ENCODE results near the gene STEAP2.

STEAP2 gene

GRCh38 chr7:90172121-90172520, 39.4 kb upstream of the STEAP2 start:
- Histone ChIP-seq H3K4me1 (ENCODE audit: insufficient read depth, low read length, poor library complexity, severe bottlenecking) (no peaks in the 10 kb centered on the region), H3K9me3 (ENCODE audit: insufficient read depth, low read depth, low read length) (peaks cover 6% of the 10 kb centered on the region; the same call in 1 of the 2 replicates), H3K9ac (ENCODE audit: low read depth, low read length, poor library complexity, severe bottlenecking) (no peak overlapping the region), H2AFZ (ENCODE audit: low read length) (no peak overlapping the region), H3K4me3 (ENCODE audit: low read length, poor library complexity, severe bottlenecking) (no peak overlapping the region), H3K9me2 (replicated peaks; ENCODE audit: low read depth, low read length) (no peaks in the 10 kb centered on the region), H4K20me1 (ENCODE audit: insufficient read depth, low read length, poor library complexity, severe bottlenecking) (no peaks in the 10 kb centered on the region), H3F3A (ENCODE audit: low read depth) (no peaks in the 10 kb centered on the region), H3K27me3 (ENCODE audit: insufficient read depth, low read length, poor library complexity, severe bottlenecking) (no peaks in the 10 kb centered on the region), H3K4me2 (ENCODE audit: low read depth, low read length, poor library complexity, severe bottlenecking) (no peak overlapping the region), H3K79me2 (ENCODE audit: insufficient read depth, low read length) (no peaks in the 10 kb centered on the region), H3K36me3 (ENCODE audit: insufficient read depth, low read length) (no peaks in the 10 kb centered on the region)
- no peak for TF ChIP-seq EZH2phosphoT487 (IDR thresholded peaks at IDR 0.05; ENCODE audit: borderline replicate concordance)
- TF ChIP-seq, protein P1, sequence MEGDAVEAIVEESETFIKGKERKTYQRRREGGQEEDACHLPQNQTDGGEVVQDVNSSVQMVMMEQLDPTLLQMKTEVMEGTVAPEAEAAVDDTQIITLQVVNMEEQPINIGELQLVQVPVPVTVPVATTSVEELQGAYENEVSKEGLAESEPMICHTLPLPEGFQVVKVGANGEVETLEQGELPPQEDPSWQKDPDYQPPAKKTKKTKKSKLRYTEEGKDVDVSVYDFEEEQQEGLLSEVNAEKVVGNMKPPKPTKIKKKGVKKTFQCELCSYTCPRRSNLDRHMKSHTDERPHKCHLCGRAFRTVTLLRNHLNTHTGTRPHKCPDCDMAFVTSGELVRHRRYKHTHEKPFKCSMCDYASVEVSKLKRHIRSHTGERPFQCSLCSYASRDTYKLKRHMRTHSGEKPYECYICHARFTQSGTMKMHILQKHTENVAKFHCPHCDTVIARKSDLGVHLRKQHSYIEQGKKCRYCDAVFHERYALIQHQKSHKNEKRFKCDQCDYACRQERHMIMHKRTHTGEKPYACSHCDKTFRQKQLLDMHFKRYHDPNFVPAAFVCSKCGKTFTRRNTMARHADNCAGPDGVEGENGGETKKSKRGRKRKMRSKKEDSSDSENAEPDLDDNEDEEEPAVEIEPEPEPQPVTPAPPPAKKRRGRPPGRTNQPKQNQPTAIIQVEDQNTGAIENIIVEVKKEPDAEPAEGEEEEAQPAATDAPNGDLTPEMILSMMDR (conservative IDR thresholded peaks at IDR 0.05; ENCODE audit: low read length) = no peak

- H3K9ac ChIP-seq (ENCODE audit: low read depth, low read length, poor library complexity, severe bottlenecking) = no peak overlapping the region
- no peaks in the 10 kb centered on the region for H3F3A ChIP-seq (ENCODE audit: low read depth)
- H3K4me1 ChIP-seq (ENCODE audit: insufficient read depth, low read length, poor library complexity, severe bottlenecking) = no peaks in the 10 kb centered on the region
- H3K9me2 ChIP-seq (replicated peaks; ENCODE audit: low read depth, low read length) = no peaks in the 10 kb centered on the region
- TF ChIP-seq, protein P1 (conservative IDR thresholded peaks at IDR 0.05; ENCODE audit: low read length) = no peak
- no peak for TF ChIP-seq EZH2phosphoT487 (IDR thresholded peaks at IDR 0.05; ENCODE audit: borderline replicate concordance)
- H3K4me2 ChIP-seq (ENCODE audit: low read depth, low read length, poor library complexity, severe bottlenecking) = no peak overlapping the region
- no peaks in the 10 kb centered on the region for H3K36me3 ChIP-seq (ENCODE audit: insufficient read depth, low read length)
- no peaks in the 10 kb centered on the region for H3K79me2 ChIP-seq (ENCODE audit: insufficient read depth, low read length)
- no peaks in the 10 kb centered on the region for H3K27me3 ChIP-seq (ENCODE audit: insufficient read depth, low read length, poor library complexity, severe bottlenecking)
- no peak overlapping the region for H3K4me3 ChIP-seq (ENCODE audit: low read length, poor library complexity, severe bottlenecking)
- peaks cover 6% of the 10 kb centered on the region; the same call in 1 of the 2 replicates for H3K9me3 ChIP-seq (ENCODE audit: insufficient read depth, low read depth, low read length)
- H4K20me1 ChIP-seq (ENCODE audit: insufficient read depth, low read length, poor library complexity, severe bottlenecking) = no peaks in the 10 kb centered on the region
- H2AFZ ChIP-seq (ENCODE audit: low read length) = no peak overlapping the region
These were observed 38.9 kb upstream of the STEAP2 start for GRCh38 chr7:90172624-90173023.

DNA sequence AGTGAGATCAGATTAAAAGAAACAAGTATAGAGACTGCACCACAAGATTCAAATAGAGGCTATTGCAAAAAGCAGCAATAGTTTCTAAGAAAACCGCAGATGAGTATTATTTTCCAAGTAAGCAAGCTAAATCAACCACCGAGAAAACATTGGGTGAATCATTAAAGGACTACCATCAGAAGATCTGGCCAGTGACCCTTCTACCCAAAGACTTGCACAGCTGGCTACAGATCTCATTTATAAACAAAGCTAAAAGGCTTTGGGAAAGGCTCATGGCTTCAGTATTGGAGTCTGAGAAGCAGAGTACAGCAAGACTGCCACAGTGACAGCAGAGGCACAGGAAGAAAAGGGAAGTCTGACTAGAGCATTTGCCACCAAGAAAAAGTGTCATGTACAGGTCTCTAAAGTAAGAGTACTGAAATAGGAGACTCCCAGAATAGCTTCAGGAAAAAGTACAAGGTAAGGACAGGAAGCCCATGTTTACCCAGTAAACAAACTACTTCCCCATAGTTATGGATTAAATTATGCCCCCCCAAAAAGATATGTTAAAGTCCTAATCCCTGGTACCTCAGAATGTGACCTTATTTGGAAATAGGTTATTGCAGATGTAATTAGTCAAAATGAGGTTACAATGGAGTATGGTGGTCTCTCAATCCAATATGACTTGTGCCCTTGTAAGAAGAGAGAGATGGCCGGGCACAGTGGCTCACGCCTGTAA, 38.3 kb upstream of the STEAP2 start:
- Histone ChIP-seq H3K4me1 (ENCODE audit: insufficient read depth, low read length, poor library complexity, severe bottlenecking) (no peaks in the 10 kb centered on the region), H2AFZ (ENCODE audit: low read length) (no peak overlapping the region), H3K9ac (ENCODE audit: low read depth, low read length, poor library complexity, severe bottlenecking) (no peak overlapping the region), H3K4me2 (ENCODE audit: low read depth, low read length, poor library complexity, severe bottlenecking) (no peak overlapping the region), H3K36me3 (ENCODE audit: insufficient read depth, low read length) (no peaks in the 10 kb centered on the region), H3K27me3 (ENCODE audit: insufficient read depth, low read length, poor library complexity, severe bottlenecking) (no peaks in the 10 kb centered on the region), H3K4me3 (ENCODE audit: low read length, poor library complexity, severe bottlenecking) (no peak overlapping the region), H3F3A (ENCODE audit: low read depth) (no peaks in the 10 kb centered on the region), H3K9me2 (replicated peaks; ENCODE audit: low read depth, low read length) (no peaks in the 10 kb centered on the region), H4K20me1 (ENCODE audit: insufficient read depth, low read length, poor library complexity, severe bottlenecking) (no peaks in the 10 kb centered on the region), H3K9me3 (ENCODE audit: insufficient read depth, low read depth, low read length) (peaks cover 6% of the 10 kb centered on the region; the same call in 1 of the 2 replicates), H3K79me2 (ENCODE audit: insufficient read depth, low read length) (no peaks in the 10 kb centered on the region)
- TF ChIP-seq, protein P1 (conservative IDR thresholded peaks at IDR 0.05; ENCODE audit: low read length) = no peak
- TF ChIP-seq EZH2phosphoT487 (IDR thresholded peaks at IDR 0.05; ENCODE audit: borderline replicate concordance) = no peak
